HT-29 (cell line): ENCODE data around the gene PTH2R. TPM values are rescaled to one million over a fixed set of nuclear protein-coding genes. Genes with fewer than 3 reads are reported as not detected.
"Not testable (repeated sequence)": the region's sequence is repeated elsewhere in the genome, so short reads cannot be mapped to it uniquely, and the experiment has no call there.

Source experiments
- DNase-seq: peaks from one replicate; pipeline ENCODE4 v3.0.0-alpha.2; 2015; ENCODE audit warnings: low spot score
- total RNA-seq: library from RNA; depleted of rRNA; stranded (reverse); fragments of >200 nt; shearing (Covaris generic); gene quantifications from 2 replicates; pipeline ENCODE4 v1.2.3, GENCODE V29; 2014; rRNA removed

PTH2R gene
- total RNA-seq = not detected in 2 replicates

- DNase-seq = no peak
These were observed at the start of gene PTH2R for GRCh38 chr2:208406474-208407451. Gene PTH2R (plus strand): TSS chr2:208406792. CDS start chr2:208407044, 252 bp downstream.

- no peak for DNase-seq
These were observed 49.6 kb upstream of the PTH2R start for GRCh38 chr2:208356846-208357574.

- DNase-seq = no peak
These were observed 47.6 kb upstream of the PTH2R start for GRCh38 chr2:208358758-208359631.

- DNase-seq = no peak
These were observed 47.0 kb upstream of the PTH2R start for GRCh38 chr2:208359632-208359986.

GRCh38 chr2:208360259-208361076 is 46.1 kb upstream of the PTH2R start:
- DNase-seq = no peak

GRCh38 chr2:208361077-208361441 is 45.5 kb upstream of the PTH2R start:
- DNase-seq = no peak

GRCh38 chr2:208363485-208363884 is 43.1 kb upstream of the PTH2R start:
- peak; percentile 41 for DNase-seq

- no peak for DNase-seq
These were observed 40.1 kb upstream of the PTH2R start for GRCh38 chr2:208366215-208367127.

GRCh38 chr2:208369091-208369490 is 37.5 kb upstream of the PTH2R start:
- no peak for DNase-seq

- no peak for DNase-seq
These were observed 35.5 kb upstream of the PTH2R start for GRCh38 chr2:208370881-208371633.

- no peak for DNase-seq
These were observed 35.0 kb upstream of the PTH2R start for GRCh38 chr2:208371634-208371935.

GRCh38 chr2:208373460-208374089 is 33.0 kb upstream of the PTH2R start:
- DNase-seq = peak; percentile 66

- no peak for DNase-seq
These were observed 31.0 kb upstream of the PTH2R start for GRCh38 chr2:208375491-208376068.

- DNase-seq = not testable (repeated sequence)
These were observed 29.2 kb upstream of the PTH2R start for GRCh38 chr2:208377344-208377860.

GRCh38 chr2:208379192-208379591 is 27.4 kb upstream of the PTH2R start:
- DNase-seq = no peak

GRCh38 chr2:208384637-208385036 is 22.0 kb upstream of the PTH2R start:
- no peak for DNase-seq

- no peak for DNase-seq
These were observed 20.1 kb upstream of the PTH2R start for GRCh38 chr2:208386541-208386940.

- no peak for DNase-seq
These were observed 16.7 kb upstream of the PTH2R start for GRCh38 chr2:208389940-208390339.
